ENCODE data around the gene KRTAP1-4. TPM values are rescaled to one million over a fixed set of nuclear protein-coding genes. Genes with fewer than 3 reads are reported as not detected.

Gene KRTAP1-4
- total RNA-seq, 4 donors from 2014 or later, result not detected

- no peaks in the 10 kb centered on the region for H3K4me1 ChIP-seq
- 51 to 64% methylated on average over 5 of the region's 5 CpGs for WGBS, 2 donors
- no peak overlapping the region for H3K27ac ChIP-seq
- DNase-seq, result no peak
- no peaks in the 10 kb centered on the region for H3K27me3 ChIP-seq
- intact Hi-C loops (cut with DNase I), result no loop called here
- no peaks in the 10 kb centered on the region for H3K36me3 ChIP-seq
- TF ChIP-seq POLR2A (IDR thresholded peaks at IDR 0.05), result no peak
- H3K4me3 ChIP-seq (replicated peaks in 1 of 3), result no peak overlapping the region
- no peaks in the 10 kb centered on the region for H3K9me3 ChIP-seq
Observed at GRCh38 chr17:40981115-40981514, 48.9 kb downstream of the KRTAP1-4 start.

GRCh38 chr17:40980596-40980995 is 49.4 kb downstream of the KRTAP1-4 start:
- DNase-seq, result no peak
- intact Hi-C loops (cut with DNase I), result no loop called here
- H3K4me3 ChIP-seq (replicated peaks in 1 of 3), result no peak overlapping the region

GRCh38 chr17:40980117-40980516 is 49.9 kb downstream of the KRTAP1-4 start:
- Histone ChIP-seq H3K4me1 (no peaks in the 10 kb centered on the region), H3K9me3 (no peaks in the 10 kb centered on the region), H3K27ac (no peak overlapping the region), H3K27me3 (no peaks in the 10 kb centered on the region), H3K36me3 (no peaks in the 10 kb centered on the region), H3K4me3 (replicated peaks in 1 of 3) (no peak overlapping the region)
- WGBS, 2 donors, result 81 to 88% methylated on average over 3 of the region's 3 CpGs
- no peak for TF ChIP-seq POLR2A (IDR thresholded peaks at IDR 0.05)
- TF ChIP-seq CTCF (IDR thresholded peaks at IDR 0.05), result no peak
- intact Hi-C loops (cut with DNase I), result no loop called here
- no peak for DNase-seq

More at GRCh38 chr17:40980596-40980995, 49.4 kb downstream of the KRTAP1-4 start:
- no peak for TF ChIP-seq POLR2A (IDR thresholded peaks at IDR 0.05)
- no peak for TF ChIP-seq CTCF (IDR thresholded peaks at IDR 0.05)
- Histone ChIP-seq H3K27me3 (no peaks in the 10 kb centered on the region), H3K27ac (no peak overlapping the region), H3K9me3 (no peaks in the 10 kb centered on the region), H3K4me1 (no peaks in the 10 kb centered on the region), H3K36me3 (no peaks in the 10 kb centered on the region)
- 42 to 44% methylated on average over 8 of the region's 8 CpGs for WGBS, 2 donors

Small RNAs within 50 kb of the gene (small RNA-seq; reads per million reads assigned to genes)
- gene KRTAP3-4P, result not detected

Other genes starting within 250 kb of the KRTAP1-4 start
- gene KRT27, start 247.6 kb downstream of the KRTAP1-4 start, total RNA-seq, result not detected
- not detected for gene KRT28, start 230.2 kb downstream of the KRTAP1-4 start, total RNA-seq
- gene KRT10, start 207.6 kb downstream of the KRTAP1-4 start, total RNA-seq, result 10 to 100 TPM in 2 of 4 donors, 1 to 10 TPM in 2; 1.3 to 10.8 (median 8.8) TPM
- not detected for gene KRT12, start 163.0 kb downstream of the KRTAP1-4 start, total RNA-seq
- gene KRT20, start 145.0 kb downstream of the KRTAP1-4 start, total RNA-seq, result not detected
- 1 to 10 TPM in 1 of 4 donors, not detected in 3; 4.6 TPM for gene KRT23, start 92.5 kb downstream of the KRTAP1-4 start, total RNA-seq
- not detected for gene KRT39, start 63.2 kb downstream of the KRTAP1-4 start, total RNA-seq
- gene KRT40, start 45.9 kb downstream of the KRTAP1-4 start, total RNA-seq, result not detected
- not detected for gene KRTAP3-3, start 36.0 kb downstream of the KRTAP1-4 start, total RNA-seq
- gene KRTAP3-2, start 30.3 kb downstream of the KRTAP1-4 start, total RNA-seq, result not detected
- gene KRTAP3-1, start 21.1 kb downstream of the KRTAP1-4 start, total RNA-seq, result not detected
- gene KRTAP1-5, start 3.0 kb downstream of the KRTAP1-4 start, total RNA-seq, result not detected
- not detected for gene KRTAP1-3, start 4.7 kb upstream of the KRTAP1-4 start, total RNA-seq
- gene KRTAP1-1, start 11.3 kb upstream of the KRTAP1-4 start, total RNA-seq, result not detected
- not detected for gene KRTAP2-1, start 17.1 kb upstream of the KRTAP1-4 start, total RNA-seq
- not detected for gene KRTAP2-2, start 25.0 kb upstream of the KRTAP1-4 start, total RNA-seq
- not detected for gene KRTAP2-3, start 29.9 kb upstream of the KRTAP1-4 start, total RNA-seq
- not detected for gene KRTAP2-4, start 35.7 kb upstream of the KRTAP1-4 start, total RNA-seq
- gene KRTAP4-7, start 54.0 kb upstream of the KRTAP1-4 start, total RNA-seq, result not detected
- gene KRTAP4-8, start 67.9 kb upstream of the KRTAP1-4 start, total RNA-seq, result not detected
- gene KRTAP4-16, start 72.0 kb upstream of the KRTAP1-4 start, total RNA-seq, result not detected
- not detected for gene KRTAP4-9, start 75.2 kb upstream of the KRTAP1-4 start, total RNA-seq
- not detected for gene KRTAP4-11, start 88.2 kb upstream of the KRTAP1-4 start, total RNA-seq
- gene KRTAP4-12, start 94.0 kb upstream of the KRTAP1-4 start, total RNA-seq, result not detected
- not detected for gene KRTAP4-6, start 110.3 kb upstream of the KRTAP1-4 start, total RNA-seq
- not detected for gene KRTAP4-5, start 119.6 kb upstream of the KRTAP1-4 start, total RNA-seq
- not detected for gene KRTAP4-4, start 130.6 kb upstream of the KRTAP1-4 start, total RNA-seq
- gene KRTAP4-3, start 138.0 kb upstream of the KRTAP1-4 start, total RNA-seq, result not detected
- not detected for gene KRTAP4-2, start 148.0 kb upstream of the KRTAP1-4 start, total RNA-seq
- gene KRTAP4-1, start 154.7 kb upstream of the KRTAP1-4 start, total RNA-seq, result not detected
- not detected for gene KRTAP9-1, start 159.7 kb upstream of the KRTAP1-4 start, total RNA-seq
- gene KRTAP9-2, start 196.5 kb upstream of the KRTAP1-4 start, total RNA-seq, result not detected
- not detected for gene KRTAP9-3, start 202.3 kb upstream of the KRTAP1-4 start, total RNA-seq
- not detected for gene KRTAP9-8, start 207.8 kb upstream of the KRTAP1-4 start, total RNA-seq
- gene KRTAP9-4, start 219.5 kb upstream of the KRTAP1-4 start, total RNA-seq, result not detected
- not detected for gene KRTAP9-9, start 225.2 kb upstream of the KRTAP1-4 start, total RNA-seq
- not detected for gene KRTAP9-6, start 235.2 kb upstream of the KRTAP1-4 start, total RNA-seq
- gene KRTAP9-7, start 245.5 kb upstream of the KRTAP1-4 start, total RNA-seq, result not detected